Measurements from ENCODE around the gene CCDC136.
A peak's percentile ranks its signal among the peaks of the same experiment; 100 is the strongest.

The CCDC136 gene

GRCh38 chr7:128846781-128847444 is 55.1 kb downstream of the CCDC136 start:
- no peak for DNase-seq

- no peak for DNase-seq
These were observed 56.0 kb downstream of the CCDC136 start for GRCh38 chr7:128847721-128848211.

DNA sequence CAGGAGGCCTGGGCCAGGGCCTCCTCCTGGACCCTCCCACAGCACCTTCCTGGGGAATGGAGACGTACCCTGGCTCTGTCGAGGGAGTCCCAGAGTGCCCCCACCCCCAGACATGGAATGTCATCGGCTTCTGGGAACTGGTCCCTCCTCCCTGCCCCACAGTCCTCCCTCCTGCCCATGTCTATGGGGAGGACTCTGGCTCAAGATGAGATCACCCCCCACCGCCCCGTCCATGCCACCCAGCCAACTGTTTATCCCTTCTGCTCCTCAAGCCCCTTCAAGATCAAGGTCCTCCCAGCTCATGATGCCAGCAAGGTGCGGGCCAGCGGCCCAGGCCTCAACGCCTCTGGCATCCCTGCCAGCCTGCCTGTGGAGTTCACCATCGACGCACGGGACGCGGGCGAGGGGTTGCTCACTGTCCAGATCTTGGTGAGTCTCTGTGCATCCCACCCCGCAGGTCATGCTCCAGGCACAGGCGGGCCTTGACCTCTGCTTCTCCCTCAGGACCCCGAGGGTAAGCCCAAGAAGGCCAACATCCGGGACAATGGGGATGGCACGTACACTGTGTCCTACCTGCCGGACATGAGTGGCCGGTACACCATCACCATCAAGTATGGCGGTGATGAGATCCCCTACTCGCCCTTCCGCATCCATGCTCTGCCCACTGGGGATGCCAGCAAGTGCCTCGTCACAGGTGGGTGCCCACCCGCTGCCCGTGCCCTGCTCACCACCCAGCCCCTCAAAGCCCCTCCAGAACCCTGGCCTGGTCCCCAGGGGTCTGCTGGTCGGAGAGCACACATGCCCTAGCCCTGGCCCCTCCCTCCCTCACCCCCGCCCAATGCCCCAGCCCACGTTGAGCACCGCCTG is 56.8 kb downstream of the CCDC136 start:
- no peak for DNase-seq

DNA sequence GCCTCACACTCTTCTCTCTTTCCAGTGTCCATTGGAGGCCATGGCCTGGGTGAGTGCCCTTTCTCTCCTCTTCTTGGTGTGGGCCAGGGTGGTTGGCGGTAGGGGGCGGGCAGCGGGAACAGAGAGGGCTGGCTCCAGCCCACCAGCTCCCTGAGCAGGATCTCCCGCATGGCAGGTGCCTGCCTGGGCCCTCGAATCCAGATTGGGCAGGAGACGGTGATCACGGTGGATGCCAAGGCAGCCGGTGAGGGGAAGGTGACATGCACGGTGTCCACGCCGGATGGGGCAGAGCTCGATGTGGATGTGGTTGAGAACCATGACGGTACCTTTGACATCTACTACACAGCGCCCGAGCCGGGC is 57.4 kb downstream of the CCDC136 start:
- DNase-seq, result no peak

DNA sequence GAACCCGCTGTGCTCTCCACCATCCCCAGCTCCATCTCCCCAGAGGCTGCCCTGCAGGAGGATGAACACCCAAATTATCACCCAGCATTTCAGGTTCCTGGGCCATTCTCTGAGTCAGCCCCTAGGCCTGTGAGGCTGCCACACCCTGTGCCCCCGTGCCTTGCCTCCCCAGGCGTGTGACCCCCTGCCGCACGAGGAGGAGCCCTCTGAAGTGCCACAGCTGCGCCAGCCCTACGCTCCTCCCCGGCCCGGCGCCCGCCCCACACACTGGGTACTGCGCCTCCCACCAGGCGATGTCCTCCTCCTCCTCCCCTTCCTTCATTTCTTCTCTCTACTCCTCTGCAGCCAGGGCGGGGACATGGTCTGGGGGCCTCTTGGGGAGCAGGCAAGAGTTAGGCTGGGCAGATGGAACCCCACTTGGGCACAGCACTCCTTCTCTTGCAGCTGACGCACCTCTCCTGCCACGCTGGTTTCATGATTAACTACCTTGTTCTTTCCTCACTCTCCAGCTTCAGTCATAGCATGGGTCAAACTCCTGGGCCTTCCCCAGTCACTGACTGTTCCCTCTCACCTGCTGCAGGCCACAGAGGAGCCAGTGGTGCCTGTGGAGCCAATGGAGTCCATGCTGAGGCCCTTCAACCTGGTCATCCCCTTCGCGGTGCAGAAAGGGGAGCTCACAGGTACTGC is 58.2 kb downstream of the CCDC136 start:
- no peak for DNase-seq

- DNase-seq, result no peak
These were observed 60.9 kb downstream of the CCDC136 start for GRCh38 chr7:128852537-128853254.

- DNase-seq, result no peak
These were observed 62.0 kb downstream of the CCDC136 start for GRCh38 chr7:128853799-128854198.

DNA sequence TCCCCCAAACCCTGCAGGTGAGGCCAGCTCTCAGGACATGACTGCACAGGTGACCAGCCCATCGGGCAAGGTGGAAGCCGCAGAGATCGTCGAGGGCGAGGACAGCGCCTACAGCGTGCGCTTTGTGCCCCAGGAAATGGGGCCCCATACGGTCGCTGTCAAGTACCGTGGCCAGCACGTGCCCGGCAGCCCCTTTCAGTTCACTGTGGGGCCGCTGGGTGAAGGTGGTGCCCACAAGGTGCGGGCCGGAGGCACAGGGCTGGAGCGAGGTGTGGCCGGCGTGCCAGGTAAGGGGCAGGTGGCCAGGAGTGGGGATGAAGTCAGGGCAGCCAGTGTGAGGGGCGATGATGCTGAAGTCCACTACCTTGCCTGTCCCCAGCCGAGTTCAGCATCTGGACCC is 62.6 kb downstream of the CCDC136 start:
- DNase-seq, result no peak

- DNase-seq, result no peak
These were observed 63.8 kb downstream of the CCDC136 start for GRCh38 chr7:128855559-128855958.

DNA sequence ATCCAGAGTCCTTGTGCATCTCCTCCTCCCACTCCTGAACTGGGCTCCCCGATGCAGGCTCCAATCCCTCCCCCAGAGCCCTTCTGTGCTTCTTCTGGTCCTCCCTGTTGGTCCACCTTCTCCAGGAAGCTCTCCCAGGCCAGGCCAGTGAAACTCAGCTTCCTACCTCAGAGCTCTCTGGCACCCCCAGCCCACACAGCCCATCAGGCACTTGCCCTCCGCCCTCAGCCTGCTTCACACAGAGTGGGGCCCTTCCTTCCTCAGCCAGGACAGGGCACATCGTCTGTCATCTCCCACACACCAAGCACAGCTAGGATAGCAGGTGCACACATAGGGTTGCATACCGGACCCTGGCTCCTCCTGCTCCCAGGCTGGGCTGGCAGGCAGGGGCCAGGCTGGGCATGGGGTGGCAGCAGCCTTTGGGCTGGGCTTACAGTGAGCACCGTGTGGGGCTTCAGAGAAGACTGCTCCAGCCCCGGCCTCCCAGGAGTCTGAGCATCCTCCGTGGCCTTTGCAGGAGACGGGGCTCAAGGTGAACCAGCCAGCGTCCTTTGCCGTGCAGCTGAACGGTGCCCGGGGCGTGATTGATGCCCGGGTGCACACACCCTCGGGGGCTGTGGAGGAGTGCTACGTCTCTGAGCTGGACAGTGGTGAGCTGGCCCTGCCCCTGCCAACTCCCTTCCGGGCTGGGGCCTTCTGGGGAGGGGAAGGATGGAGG is 64.4 kb downstream of the CCDC136 start:
- DNase-seq, result no peak

DNA sequence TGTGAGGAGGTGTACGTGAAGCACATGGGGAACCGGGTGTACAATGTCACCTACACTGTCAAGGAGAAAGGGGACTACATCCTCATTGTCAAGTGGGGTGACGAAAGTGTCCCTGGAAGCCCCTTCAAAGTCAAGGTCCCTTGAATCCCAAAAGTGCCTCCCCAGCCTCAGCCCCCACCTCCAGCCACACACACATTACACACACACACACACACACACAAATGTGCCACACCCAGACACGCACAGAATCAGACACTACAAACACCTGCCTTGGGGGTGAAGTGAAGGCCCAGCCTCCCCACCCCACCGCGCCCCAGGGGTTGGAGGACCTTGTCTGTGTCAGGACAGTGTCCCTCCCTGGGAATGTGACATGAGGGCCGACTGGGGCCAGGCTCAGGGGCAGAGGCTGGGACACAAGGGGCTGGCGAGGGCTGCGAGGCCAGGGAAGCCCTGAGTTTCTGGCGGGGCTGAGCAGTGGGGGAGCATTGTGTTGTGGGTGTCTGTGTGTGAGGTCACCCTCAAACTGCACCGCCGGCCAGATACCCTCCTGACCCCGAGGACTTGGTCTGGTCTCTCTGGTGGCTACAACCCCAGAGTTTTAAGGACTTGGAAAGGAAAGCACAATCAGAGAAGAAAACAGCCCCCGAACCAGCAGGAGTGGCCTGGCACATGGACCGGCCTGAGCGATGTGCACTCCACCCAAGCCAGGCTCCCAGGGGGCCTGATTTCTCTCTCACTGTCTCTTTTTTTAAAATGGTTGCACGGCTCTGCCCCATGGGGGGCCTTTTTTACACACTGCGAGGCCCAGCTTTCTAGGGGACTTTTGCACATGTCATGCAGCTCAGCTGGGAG is 66.8 kb downstream of the CCDC136 start:
- DNase-seq, result no peak

GRCh38 chr7:128859232-128860157 is 67.7 kb downstream of the CCDC136 start:
- no peak for DNase-seq

DNA sequence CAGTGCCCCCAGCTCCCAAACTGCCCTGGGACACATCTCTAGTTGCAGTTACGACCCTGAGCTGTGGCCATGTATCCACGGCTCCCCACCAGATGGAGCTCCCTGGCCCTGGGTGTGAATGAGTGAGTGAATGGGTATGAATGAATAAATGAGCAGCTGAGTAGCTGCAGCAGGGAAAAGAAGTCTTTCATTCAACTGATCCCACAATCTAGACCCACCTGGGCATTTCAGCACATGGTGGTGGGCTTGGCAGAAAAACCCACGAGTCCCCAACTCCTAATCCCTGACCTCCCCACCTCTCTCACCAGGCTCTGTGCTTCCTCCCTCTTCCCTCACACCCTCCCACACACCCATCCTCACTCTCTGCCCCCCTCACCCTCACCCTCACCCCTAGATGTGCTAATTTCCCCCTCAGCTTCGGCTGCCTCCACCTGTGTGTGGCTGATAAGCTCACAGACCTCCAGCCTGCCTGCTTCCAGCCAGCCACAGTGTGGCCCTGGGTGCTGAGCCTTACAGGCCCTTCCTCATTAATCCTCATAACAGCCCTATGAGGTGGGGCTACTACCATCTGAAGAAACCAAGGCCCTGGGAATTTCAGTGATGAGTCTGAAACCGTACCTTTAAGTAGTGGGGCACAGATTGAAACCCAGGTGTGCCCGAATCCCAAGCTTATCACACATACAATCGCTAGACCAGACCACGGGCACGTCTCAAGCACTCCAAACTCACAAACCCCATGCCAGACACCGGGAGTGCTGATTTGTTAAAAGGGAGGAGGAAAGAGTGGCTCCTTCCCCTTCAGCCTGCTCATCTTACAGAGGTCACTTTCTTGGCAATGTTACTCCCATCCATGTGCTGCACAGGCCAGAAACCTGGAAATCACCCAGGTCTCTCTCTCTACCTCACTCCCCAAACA is 68.6 kb downstream of the CCDC136 start:
- no peak for DNase-seq

DNA sequence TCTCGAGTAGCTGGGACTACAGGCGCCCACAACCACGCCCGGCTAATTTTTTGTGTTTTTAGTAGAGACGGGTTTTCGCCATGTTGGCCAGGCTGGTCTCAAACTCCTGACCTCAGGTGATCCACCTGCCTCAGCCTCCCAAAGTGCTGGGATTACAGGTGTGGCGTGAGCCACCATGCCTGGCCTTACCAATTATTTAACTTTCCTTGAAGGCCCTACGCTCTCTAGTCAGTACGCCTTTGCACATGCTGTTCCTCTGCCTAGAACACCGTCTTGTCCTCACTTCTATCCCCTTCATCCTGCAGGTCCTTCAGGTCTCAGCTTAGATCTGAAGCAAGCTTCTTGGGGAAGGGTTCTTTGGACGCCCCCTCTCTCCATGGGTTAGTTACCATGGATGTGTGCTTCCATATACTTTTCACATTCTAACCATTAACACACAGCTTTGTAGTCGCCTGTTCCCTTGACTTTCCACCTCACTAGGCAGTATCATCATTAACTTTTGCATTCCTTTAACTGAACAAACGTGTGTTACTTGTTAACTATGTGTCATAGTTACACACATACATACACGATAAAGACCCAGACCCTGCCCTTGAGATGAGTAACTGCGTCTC is 70.3 kb downstream of the CCDC136 start:
- DNase-seq, result no peak

DNA sequence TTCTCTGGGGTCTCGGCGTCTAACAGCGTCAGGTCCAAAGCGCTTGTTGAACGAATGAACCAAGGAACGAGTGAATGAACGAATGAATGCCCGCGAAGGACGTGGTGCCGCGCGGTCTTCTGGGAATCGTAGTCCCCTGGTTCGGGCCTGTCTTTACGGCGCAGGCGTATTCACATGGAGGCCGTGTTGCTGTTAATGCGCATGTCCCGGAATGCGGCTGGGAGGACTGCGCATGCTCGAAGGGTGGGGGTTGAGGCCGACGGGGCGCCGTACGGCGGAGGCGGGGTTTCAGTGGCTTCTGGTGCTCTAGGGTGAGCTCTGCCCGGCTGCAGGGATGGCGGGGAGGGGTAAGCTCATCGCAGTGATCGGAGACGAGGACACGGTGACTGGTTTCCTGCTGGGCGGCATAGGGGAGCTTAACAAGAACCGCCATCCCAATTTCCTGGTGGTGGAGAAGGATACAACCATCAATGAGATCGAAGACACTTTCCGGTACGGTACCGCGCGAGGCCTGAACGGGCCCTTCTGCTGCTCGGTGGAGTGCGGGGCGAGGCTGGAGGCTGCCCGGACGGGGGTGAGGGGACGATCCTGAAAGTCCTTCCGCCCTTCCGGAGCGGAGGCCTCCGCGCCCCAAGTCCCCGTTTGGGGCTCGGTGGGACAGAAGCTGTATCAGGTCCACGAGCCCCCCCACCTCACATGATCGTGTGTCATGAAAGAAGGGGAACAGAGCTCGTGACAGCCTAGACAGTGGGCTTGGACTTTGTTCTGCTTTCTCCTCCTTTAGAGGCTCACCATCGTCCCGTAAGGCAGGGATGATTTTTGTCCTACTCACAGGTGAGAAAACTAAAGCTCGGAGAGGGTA is 71.0 kb downstream of the CCDC136 start, which contains the start of gene ATP6V1F:
Gene ATP6V1F (plus strand): TSS at position 286 of the 862 bp plus-strand sequence. CDS start 49 bp downstream, at position 335.
- DNase-seq, result peak; percentile 98

GRCh38 chr7:128863433-128863989 is 71.7 kb downstream of the CCDC136 start:
- no peak for DNase-seq

GRCh38 chr7:128865303-128865702 is 73.5 kb downstream of the CCDC136 start:
- no peak for DNase-seq

All from NCI-H1417 treated with DMSO at 0.1 percent for 48 hours (cell line).